Measurements from ENCODE around the gene DAGLA.

The DAGLA gene

DNA sequence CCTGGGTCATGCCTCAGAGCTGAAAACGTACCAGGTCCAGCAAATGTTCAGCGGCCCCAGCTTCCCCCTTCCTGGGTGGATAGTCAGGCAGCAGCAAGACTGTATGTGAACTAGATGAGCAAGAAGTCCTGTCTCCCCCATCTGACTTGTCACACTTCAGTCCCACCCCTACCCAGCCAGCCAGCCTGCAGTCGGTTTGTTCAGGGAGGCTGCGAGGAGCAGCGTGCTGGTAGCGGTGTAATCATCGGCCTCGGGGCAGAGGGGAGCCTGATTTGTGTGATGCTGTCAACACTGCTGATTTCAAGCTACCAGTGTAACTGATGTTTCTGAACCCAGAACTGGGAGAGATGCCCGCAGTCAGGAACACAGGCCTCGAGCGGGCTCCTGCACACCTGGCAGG is 102.7 kb downstream of the DAGLA start:
- no peak for DNase-seq

DNA sequence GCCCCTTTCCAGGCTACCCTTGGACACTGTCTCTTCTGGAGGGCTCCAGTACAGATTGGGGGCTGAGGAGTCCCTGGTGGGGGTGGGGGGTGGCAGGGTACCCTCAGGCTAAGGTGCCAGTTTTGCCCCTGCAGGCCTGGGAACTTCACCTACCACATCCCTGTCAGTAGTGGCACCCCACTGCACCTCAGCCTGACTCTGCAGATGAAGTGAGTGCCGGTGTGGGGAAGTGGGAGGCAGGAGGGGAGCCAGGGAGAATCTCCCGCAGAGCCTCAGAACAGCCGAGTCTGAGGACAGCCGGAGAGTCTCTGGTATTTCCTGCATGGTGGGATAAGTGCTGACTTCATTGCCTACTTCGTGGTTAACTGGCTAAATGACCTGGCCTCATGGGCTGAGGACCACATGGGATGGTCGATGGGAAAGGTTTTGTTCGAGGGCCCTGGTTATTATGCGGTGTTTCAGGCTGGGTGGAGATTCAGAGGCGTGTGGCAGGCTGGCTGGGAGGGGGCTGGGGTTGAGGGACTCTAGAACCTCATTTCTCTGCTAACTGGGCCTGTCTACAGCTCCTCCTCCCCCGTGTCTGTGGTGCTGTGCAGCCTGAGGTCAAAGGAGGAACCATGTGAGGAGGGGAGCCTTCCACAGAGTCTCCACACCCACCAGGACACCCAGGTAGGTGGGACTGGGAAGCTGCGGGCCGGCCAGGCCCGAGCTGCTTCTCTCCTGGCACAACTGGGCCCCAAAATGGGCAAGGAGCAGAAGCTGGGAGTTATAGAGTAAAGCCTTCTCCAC is 103.7 kb downstream of the DAGLA start:
- DNase-seq, result no peak

DNA sequence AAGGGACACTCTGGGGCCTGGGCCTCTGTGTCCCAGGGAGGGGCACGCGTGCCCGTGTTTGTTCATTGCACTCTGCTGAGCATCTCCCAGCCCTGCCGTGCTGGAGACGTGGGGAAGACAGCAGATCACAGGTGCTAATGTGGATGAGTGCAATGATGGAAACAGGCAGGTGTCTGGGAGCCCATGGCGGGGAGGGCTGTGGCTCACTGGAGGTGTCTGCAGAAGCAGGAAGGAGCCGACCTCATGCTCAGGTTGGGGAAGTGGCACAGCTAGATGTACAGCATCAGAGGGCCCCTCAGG is 104.3 kb downstream of the DAGLA start:
- DNase-seq, result no peak

DNA sequence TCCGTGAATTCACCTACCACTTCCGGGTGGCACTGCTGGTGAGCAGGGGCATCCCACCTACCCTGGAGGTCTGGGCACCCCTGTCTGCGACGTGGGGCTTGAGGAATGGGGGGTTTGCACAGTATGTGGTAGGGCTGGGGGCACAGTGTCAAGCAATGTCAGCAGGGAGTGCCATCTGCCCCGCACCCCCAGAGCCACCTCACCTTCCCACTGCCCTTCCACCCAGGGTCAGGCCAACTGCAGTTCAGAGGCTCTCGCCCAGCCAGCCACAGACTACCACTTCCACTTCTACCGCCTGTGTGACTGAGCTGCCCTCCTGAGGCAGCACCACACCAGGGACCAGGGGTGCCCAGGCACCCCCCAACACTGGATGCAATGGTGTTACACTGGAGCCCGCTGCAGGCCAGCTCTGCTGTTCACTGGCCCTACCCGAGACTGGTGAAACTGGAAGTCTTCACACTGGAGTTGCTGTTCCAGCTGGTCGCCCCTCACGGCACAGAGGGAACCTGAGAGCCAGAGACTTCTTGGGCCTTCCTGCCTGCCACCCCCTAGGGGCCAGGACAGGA is 105.7 kb downstream of the DAGLA start:
- DNase-seq, result no peak

DNA sequence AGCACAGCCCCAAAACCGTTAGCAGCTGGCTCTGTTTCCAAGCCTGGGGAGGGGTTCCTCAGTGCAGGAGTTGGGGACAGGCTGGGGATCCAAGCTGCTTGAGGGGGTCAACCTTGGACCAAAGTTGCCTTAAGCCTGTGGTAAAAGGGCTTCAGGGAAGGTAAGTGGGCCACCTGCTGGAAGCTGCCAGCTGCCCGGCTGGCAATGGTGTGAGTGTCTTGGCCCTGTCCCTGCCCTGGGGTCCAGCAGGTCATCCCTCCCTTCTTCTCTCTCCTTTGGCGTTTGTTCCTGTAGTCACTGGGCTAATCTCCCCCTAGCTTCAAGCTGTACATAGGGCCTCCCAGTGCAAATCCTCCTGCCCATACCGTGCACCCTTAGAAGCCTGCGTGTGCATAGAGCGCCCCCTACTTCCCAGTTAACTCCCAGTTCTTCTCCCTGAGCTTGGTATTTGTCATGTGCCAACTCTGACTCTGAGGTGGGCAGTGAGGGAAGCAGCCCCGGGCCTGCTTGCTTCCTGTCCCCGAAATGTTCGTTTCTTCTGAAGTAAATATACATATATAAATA is 107.8 kb downstream of the DAGLA start:
- no peak for DNase-seq

DNA sequence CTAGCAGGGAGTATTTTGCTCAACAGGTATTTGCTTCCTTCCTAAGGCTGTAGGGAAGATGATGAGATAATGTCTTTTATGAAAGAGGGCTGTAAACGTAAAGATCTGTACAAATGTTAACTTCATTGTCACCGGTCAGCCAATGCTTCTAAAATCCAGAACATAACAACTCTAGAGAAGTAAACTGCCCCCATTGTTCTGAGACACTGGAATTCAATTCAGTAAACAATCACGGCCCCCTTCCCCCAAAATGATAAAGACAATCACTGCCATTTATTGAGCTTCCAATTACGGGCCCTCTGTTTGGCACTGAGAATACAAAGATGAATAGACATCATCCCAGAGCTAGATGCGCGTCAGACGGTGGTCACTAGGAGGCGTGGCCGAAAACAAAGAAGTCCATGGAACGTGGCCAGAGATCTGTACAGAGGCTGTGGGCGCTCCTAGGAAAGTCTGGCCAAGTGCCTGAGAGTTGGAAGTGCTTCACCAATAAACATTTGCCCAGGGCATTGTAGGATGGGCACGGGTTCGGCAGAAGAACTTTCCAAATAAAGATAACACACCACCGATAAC is 111.6 kb downstream of the DAGLA start:
- no peak for DNase-seq

DNA sequence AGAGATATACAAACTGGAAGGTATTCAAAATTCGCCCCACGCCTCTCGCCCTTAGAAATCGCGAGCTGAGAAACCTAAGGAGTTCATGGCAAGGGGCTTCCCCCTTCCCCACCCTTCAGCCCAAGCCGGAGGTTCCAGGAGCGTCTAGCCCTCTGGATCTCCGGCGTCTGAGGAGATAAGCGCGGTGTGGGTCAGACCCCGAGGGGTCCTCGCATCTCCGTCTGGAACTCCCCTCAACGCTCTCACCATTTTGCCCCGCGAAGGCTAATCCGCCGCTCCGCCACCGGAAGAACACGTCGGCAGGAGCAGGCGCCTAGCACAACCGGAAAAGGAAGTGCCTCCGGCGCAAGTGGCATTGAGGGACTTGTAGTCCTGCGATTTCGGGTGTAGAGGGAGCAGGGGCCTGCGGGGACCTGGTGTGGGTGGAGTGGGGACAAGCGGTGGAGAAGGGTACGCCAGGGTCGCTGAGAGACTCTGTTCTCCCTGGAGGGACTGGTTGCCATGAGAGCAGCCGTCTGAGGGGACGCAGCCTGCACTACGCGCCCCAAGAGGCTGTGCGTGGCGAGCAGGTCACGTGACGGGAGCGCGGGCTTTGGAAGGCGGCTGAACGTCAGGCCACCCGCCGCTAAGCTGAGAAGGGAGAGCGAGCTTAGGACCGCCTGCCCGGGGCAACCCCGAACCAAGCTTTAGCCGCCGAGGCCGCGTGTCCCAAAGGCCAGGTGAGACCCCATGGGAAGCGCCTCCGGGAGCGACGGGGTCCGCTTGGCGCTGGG is 112.3 kb downstream of the DAGLA start, which contains the start of the genes FEN1 and TMEM258:
TSS of gene FEN1 (plus strand) at position 602 of the 773 bp plus-strand sequence. CDS start 2,451 bp downstream, outside the sequence.
TSS of gene TMEM258 (minus strand) at position 290 of the 773 bp plus-strand sequence. CDS start at position 249, 41 bp downstream.
- DNase-seq, result peak; percentile 88

DNA sequence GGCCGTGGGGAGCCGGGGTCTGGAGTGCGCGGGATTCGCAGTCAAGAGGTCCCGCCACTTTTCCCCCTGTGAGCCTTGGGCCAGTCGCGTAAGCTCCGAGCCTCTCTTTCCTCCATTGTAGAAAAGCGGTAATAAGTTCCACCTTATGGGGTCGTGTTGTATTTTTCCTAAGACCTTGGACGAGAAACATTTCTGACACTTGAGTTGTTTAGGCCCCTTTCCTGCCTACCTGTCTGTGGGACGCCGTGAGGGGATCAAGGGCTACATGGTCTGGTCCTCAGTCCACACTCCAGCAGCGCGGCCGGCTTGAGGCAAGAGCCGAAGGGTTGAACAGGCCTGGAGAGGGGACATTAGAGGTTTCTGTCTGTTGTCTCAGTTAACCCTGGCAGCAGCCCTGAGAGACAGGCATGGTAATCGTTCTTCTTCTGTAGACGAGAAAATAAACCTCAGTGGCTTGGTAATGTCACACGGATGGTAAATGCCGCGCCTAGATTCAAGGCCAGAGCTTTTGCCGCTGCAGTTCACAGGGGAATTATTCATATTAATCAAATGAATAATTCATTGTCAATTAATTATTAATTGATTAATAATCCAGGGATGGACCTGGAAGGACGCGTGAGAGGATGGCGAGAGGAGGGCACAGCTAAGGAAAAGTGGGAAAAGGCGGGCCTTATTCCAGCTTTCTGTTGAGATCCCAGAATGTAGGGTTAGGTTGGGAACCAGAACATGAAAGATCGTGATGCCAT is 113.1 kb downstream of the DAGLA start:
- no peak for DNase-seq

DNA sequence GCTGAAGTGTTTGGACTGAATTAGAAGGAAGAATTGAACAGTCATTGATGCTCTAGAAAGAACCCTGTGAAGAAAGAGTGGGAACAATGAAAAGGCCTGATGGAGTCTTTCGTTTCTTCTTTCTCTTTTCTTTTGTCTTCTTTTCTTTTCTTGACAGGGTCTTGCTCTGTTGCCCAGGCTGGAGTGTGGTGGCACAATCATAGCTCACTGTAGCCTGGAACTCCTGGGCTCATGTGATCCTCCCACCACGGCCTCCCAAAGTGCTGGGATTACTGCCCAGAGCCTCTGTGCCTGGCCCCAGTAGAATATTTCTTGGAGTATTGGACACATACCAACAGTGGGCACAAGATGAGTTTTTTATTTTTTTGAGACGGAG is 113.6 kb downstream of the DAGLA start:
- no peak for DNase-seq

DNA sequence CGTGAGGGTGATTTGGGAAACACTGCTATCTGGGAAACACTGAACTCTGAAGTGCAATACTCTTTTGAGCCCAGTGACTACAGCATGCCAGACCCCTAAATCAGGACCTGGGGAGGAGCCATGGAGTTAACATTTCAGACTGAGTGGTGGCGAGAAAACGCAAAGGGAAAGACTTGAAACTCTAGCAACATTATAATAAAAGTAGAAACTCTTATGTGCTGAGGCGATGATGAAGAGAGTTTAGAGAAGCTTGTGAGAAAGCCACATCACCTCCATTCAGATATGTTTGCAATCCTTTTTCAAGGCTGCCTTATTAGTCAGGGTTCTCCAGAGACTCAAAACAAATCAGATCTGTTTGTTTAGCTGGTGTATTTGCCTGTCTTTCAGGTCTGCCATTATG is 114.4 kb downstream of the DAGLA start:
- no peak for DNase-seq

DNA sequence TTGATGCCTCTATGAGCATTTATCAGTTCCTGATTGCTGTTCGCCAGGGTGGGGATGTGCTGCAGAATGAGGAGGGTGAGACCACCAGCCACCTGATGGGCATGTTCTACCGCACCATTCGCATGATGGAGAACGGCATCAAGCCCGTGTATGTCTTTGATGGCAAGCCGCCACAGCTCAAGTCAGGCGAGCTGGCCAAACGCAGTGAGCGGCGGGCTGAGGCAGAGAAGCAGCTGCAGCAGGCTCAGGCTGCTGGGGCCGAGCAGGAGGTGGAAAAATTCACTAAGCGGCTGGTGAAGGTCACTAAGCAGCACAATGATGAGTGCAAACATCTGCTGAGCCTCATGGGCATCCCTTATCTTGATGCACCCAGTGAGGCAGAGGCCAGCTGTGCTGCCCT is 115.3 kb downstream of the DAGLA start:
- no peak for DNase-seq

DNA sequence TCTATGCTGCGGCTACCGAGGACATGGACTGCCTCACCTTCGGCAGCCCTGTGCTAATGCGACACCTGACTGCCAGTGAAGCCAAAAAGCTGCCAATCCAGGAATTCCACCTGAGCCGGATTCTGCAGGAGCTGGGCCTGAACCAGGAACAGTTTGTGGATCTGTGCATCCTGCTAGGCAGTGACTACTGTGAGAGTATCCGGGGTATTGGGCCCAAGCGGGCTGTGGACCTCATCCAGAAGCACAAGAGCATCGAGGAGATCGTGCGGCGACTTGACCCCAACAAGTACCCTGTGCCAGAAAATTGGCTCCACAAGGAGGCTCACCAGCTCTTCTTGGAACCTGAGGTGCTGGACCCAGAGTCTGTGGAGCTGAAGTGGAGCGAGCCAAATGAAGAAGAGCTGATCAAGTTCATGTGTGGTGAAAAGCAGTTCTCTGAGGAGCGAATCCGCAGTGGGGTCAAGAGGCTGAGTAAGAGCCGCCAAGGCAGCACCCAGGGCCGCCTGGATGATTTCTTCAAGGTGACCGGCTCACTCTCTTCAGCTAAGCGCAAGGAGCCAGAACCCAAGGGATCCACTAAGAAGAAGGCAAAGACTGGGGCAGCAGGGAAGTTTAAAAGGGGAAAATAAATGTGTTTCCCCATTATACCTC is 115.8 kb downstream of the DAGLA start:
- no peak for DNase-seq
